ENCODE data around the gene NAA16. TPM values are rescaled to one million over a fixed set of nuclear protein-coding genes. Genes with fewer than 3 reads are reported as not detected.

NAA16 gene
- total and polyA plus RNA-seq, 2 donors (not counting 1 experiment from before 2014, with no cell fraction given): 14.3 to 33.5 TPM

DNA sequence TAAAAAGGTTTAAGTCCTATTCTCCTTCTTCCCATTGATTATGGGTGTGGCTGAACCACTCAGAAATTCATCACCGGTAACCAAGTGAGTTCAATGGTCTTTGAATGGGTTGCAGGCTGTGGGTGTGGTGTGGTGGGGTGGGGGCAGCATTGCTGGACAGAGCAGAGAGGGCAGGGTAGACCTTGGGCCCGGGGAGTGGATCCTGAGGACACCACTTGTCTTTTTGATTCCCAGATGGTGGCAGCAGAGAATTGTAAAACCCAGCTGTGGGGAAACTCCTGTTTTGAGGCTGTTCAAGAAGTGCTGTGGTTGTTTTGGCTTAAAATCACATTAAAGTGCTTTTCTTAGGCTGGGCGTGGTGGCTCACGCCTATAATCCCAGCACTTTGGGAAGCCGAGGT, 100.5 kb downstream of the NAA16 start:
- POLR2A ChIA-PET: no interaction called here
- no peaks in the 10 kb centered on the region for H3K79me2 ChIP-seq (ENCODE audit: control insufficient read depth, insufficient read depth, low read length)
- no peaks in the 10 kb centered on the region for H3K36me3 ChIP-seq (replicated peaks in 1 of 2; ENCODE audit: control extremely low read depth in 1 of 2, control insufficient read depth in 1 of 2, extremely low read depth in 1 of 2, insufficient read depth in 2 of 2, low read length in 1 of 2)
- 85% methylated on average over 3 of the region's 5 CpGs for WGBS (ENCODE audit: insufficient coverage)
- no peak overlapping the region for H2AFZ ChIP-seq (ENCODE audit: insufficient read depth, low read depth, low read length, poor library complexity, severe bottlenecking)
- intact Hi-C loops (cut with micrococcal nuclease): loop anchor here (1.0 kb wide), 1 partner anchor 241 kb away; no protein-coding TSS in a partner anchor
- H3K4me3 ChIP-seq (ENCODE audit: control extremely low read depth in 1 of 5, extremely low read depth in 1 of 5, insufficient read depth in 1 of 5, low read depth in 2 of 5, low read length in 4 of 5): no peak overlapping the region
- H3K27me3 ChIP-seq (replicated peaks in 1 of 4; ENCODE audit: control extremely low read depth in 1 of 4, control insufficient read depth in 3 of 4, insufficient read depth in 4 of 4, low read length in 3 of 4): no peaks in the 10 kb centered on the region
- H3K4me1 Mint-ChIP-seq: no peaks in the 10 kb centered on the region
- no peaks in the 10 kb centered on the region for H3K4me1 ChIP-seq (ENCODE audit: control insufficient read depth in 2 of 2, insufficient read depth in 2 of 2, low read length in 2 of 2)
- DNase-seq (peak; percentile 29), ATAC-seq (ENCODE audit: low read depth) (no peak)
- no peak overlapping the region for H3K9ac ChIP-seq (ENCODE audit: low read length)
- H3K9me3 Mint-ChIP-seq (ENCODE audit: insufficient read depth): no peaks in the 10 kb centered on the region
- H3K27ac Mint-ChIP-seq: no peak overlapping the region
- no peak overlapping the region for H3K4me3 Mint-ChIP-seq
- no peaks in the 10 kb centered on the region for H4K20me1 ChIP-seq (ENCODE audit: control insufficient read depth, insufficient read depth, low read length, poor library complexity, severe bottlenecking)
- no peak overlapping the region for H3K27ac ChIP-seq (ENCODE audit: low read length in 2 of 2)
- CTCF ChIA-PET: interaction anchor here (1.3 to 4.1 kb wide), 4 partner anchors 241 to 705 kb away, joined by 4 to 27 read pairs (median 8); no protein-coding TSS in a partner anchor
- H3K4me2 ChIP-seq (replicated peaks; ENCODE audit: low read depth, low read length, poor library complexity, severe bottlenecking): no peak overlapping the region
- TF ChIP-seq EZH2 (IDR thresholded peaks at IDR 0.05; ENCODE audit: borderline replicate concordance, insufficient read depth, low read depth, low read length, poor library complexity, severe bottlenecking): no peak
- TF ChIP-seq, protein P1, sequence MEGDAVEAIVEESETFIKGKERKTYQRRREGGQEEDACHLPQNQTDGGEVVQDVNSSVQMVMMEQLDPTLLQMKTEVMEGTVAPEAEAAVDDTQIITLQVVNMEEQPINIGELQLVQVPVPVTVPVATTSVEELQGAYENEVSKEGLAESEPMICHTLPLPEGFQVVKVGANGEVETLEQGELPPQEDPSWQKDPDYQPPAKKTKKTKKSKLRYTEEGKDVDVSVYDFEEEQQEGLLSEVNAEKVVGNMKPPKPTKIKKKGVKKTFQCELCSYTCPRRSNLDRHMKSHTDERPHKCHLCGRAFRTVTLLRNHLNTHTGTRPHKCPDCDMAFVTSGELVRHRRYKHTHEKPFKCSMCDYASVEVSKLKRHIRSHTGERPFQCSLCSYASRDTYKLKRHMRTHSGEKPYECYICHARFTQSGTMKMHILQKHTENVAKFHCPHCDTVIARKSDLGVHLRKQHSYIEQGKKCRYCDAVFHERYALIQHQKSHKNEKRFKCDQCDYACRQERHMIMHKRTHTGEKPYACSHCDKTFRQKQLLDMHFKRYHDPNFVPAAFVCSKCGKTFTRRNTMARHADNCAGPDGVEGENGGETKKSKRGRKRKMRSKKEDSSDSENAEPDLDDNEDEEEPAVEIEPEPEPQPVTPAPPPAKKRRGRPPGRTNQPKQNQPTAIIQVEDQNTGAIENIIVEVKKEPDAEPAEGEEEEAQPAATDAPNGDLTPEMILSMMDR (IDR thresholded peaks at IDR 0.05): no peak
- H3K27me3 Mint-ChIP-seq: peaks cover 23% of the 10 kb centered on the region
- H3K9me3 ChIP-seq (ENCODE audit: control extremely low read depth in 1 of 3, control insufficient read depth in 2 of 3, insufficient read depth in 1 of 3, low read length in 2 of 3): no peaks in the 10 kb centered on the region

DNA sequence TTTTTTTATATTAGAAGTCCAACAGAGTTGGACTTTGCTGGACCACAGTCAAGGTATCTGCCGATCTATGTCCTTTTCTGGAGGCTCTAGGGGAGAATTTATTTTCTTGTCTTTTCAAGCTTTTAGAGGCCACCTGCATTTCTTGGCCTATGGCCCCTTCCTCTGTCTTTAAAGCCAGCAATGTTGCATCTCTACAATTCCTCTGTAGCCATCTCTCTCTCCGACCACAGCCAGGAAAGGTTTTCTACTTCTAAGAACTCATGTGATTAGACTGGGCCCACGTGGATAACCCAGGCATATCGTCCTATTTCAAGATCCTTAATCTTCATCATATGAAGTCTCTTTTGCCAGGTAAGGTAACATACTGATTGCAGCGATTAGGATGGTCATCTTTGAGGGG, 102.8 kb downstream of the NAA16 start:
- H3K27ac ChIP-seq (ENCODE audit: low read length in 2 of 2): no peak overlapping the region
- no peaks in the 10 kb centered on the region for H3K79me2 ChIP-seq (ENCODE audit: control insufficient read depth, insufficient read depth, low read length)
- no CpG with 5 or more reads among the region's 5 CpGs for WGBS (ENCODE audit: insufficient coverage)
- H3K4me1 ChIP-seq (ENCODE audit: control insufficient read depth in 2 of 2, insufficient read depth in 2 of 2, low read length in 2 of 2): no peaks in the 10 kb centered on the region
- no peaks in the 10 kb centered on the region for H4K20me1 ChIP-seq (ENCODE audit: control insufficient read depth, insufficient read depth, low read length, poor library complexity, severe bottlenecking)
- Mint-ChIP-seq H3K9me3 (ENCODE audit: insufficient read depth) (peaks cover 2% of the 10 kb centered on the region), H3K27ac (no peak overlapping the region), H3K4me3 (no peak overlapping the region), H3K4me1 (no peaks in the 10 kb centered on the region), H3K27me3 (peaks cover 22% of the 10 kb centered on the region)
- H3K9me3 ChIP-seq (ENCODE audit: control extremely low read depth in 1 of 3, control insufficient read depth in 2 of 3, insufficient read depth in 1 of 3, low read length in 2 of 3): no peaks in the 10 kb centered on the region
- intact Hi-C loops (cut with micrococcal nuclease): no loop called here
- DNase-seq: no peak
- no peaks in the 10 kb centered on the region for H3K27me3 ChIP-seq (replicated peaks in 1 of 4; ENCODE audit: control extremely low read depth in 1 of 4, control insufficient read depth in 3 of 4, insufficient read depth in 4 of 4, low read length in 3 of 4)
- ChIA-PET POLR2A (no interaction called here), CTCF (interaction anchor here (1.2 to 4.1 kb wide), 2 partner anchors 172 to 239 kb away, joined by 3 to 27 read pairs; no protein-coding TSS in a partner anchor)
- H3K36me3 ChIP-seq (replicated peaks in 1 of 2; ENCODE audit: control extremely low read depth in 1 of 2, control insufficient read depth in 1 of 2, extremely low read depth in 1 of 2, insufficient read depth in 2 of 2, low read length in 1 of 2): no peaks in the 10 kb centered on the region
- no peak overlapping the region for H3K9ac ChIP-seq (ENCODE audit: low read length)
- no peak overlapping the region for H3K4me2 ChIP-seq (replicated peaks; ENCODE audit: low read depth, low read length, poor library complexity, severe bottlenecking)
- no peak overlapping the region for H2AFZ ChIP-seq (ENCODE audit: insufficient read depth, low read depth, low read length, poor library complexity, severe bottlenecking)
- TF ChIP-seq, protein P1 (IDR thresholded peaks at IDR 0.05): no peak
- no peak for TF ChIP-seq EZH2 (IDR thresholded peaks at IDR 0.05; ENCODE audit: borderline replicate concordance, insufficient read depth, low read depth, low read length, poor library complexity, severe bottlenecking)
- H3K4me3 ChIP-seq (ENCODE audit: control extremely low read depth in 1 of 5, extremely low read depth in 1 of 5, insufficient read depth in 1 of 5, low read depth in 2 of 5, low read length in 4 of 5): no peak overlapping the region
- ATAC-seq (ENCODE audit: low read depth): no peak
